Astrocyte (in vitro differentiated cells and primary cell): ENCODE measurements around the gene SIGLEC15. TPM values are rescaled to one million over a fixed set of nuclear protein-coding genes. Genes with fewer than 3 reads are reported as not detected.

Experiments used
- DNase-seq: peaks from one replicate; pipeline ENCODE4 v3.0.0-alpha.2; 2010; ENCODE audit warnings: low read depth
- FAIRE-seq: peaks from 2 replicates; lab custom pipeline; 2011; peaks lifted over from hg19 to GRCh38; lab: Jason Lieb, UNC
- H2AFZ ChIP-seq: 2 replicates; pipeline ENCODE4 v1.6.0; 2012; ENCODE audit warnings: low read depth, low read length, inconsistent platforms
- H3K27ac ChIP-seq: 2 replicates; pipeline ENCODE4 v1.5.1; 2011; ENCODE audit warnings: low read depth, low read length, inconsistent platforms
- H3K27me3 ChIP-seq: 2 replicates; pipeline ENCODE4 v1.6.0; 2011; ENCODE audit warnings: low read length, inconsistent platforms; ENCODE audit not compliant: insufficient read depth
- H3K36me3 ChIP-seq: 2 replicates; pipeline ENCODE4 v1.5.1; 2011; ENCODE audit warnings: low read length, inconsistent platforms; ENCODE audit not compliant: insufficient read depth
- H3K4me1 ChIP-seq: 2 replicates; pipeline ENCODE4 v1.5.1; 2011; ENCODE audit warnings: low read length, inconsistent platforms; ENCODE audit not compliant: insufficient read depth
- H3K4me2 ChIP-seq: 2 replicates; pipeline ENCODE4 v1.6.0; 2012; ENCODE audit warnings: low read length, inconsistent platforms
- H3K4me3 ChIP-seq: 2 replicates; pipeline ENCODE4 v1.5.1; 2011; ENCODE audit warnings: low read depth, mild to moderate bottlenecking, low read length, inconsistent platforms; ENCODE audit not compliant: insufficient read depth
- H3K79me2 ChIP-seq: 2 replicates; pipeline ENCODE4 v1.6.0; 2012; ENCODE audit warnings: mild to moderate bottlenecking, low read length, inconsistent platforms; ENCODE audit not compliant: insufficient read depth
- H3K9ac ChIP-seq: 2 replicates; pipeline ENCODE4 v1.6.0; 2012; ENCODE audit warnings: mild to moderate bottlenecking, low read length, inconsistent platforms
- H3K9me3 ChIP-seq: 2 replicates; pipeline ENCODE4 v1.5.1; 2012; ENCODE audit warnings: low read depth, mild to moderate bottlenecking, low read length, inconsistent platforms; ENCODE audit not compliant: insufficient read depth
- H4K20me1 ChIP-seq: 2 replicates; pipeline ENCODE4 v1.6.0; 2012; ENCODE audit warnings: low read length, inconsistent platforms; ENCODE audit not compliant: insufficient read depth
- H3K27ac Mint-ChIP-seq: one replicate; pipeline ENCODE4 v1.8.0; 2021; ENCODE audit warnings: mild to moderate bottlenecking, mixed read lengths; ENCODE audit not compliant: unreplicated experiment
- H3K27me3 Mint-ChIP-seq: one replicate; pipeline ENCODE4 v1.8.0; 2021; ENCODE audit warnings: low read depth, mixed read lengths; ENCODE audit not compliant: unreplicated experiment
- H3K36me3 Mint-ChIP-seq: one replicate; pipeline ENCODE4 v1.8.0; 2021; ENCODE audit warnings: low read depth, mixed read lengths; ENCODE audit not compliant: unreplicated experiment
- H3K4me1 Mint-ChIP-seq: one replicate; pipeline ENCODE4 v1.8.0; 2021; ENCODE audit warnings: low read depth, mixed read lengths; ENCODE audit not compliant: unreplicated experiment
- H3K4me3 Mint-ChIP-seq: one replicate; pipeline ENCODE4 v1.8.0; 2021; ENCODE audit warnings: mild to moderate bottlenecking, moderate library complexity, mixed read lengths; ENCODE audit not compliant: unreplicated experiment
- H3K9me3 Mint-ChIP-seq: one replicate; pipeline ENCODE4 v1.8.0; 2021; ENCODE audit warnings: mild to moderate bottlenecking, mixed read lengths; ENCODE audit not compliant: unreplicated experiment
- EZH2 ChIP-seq: IDR thresholded peaks from 2 replicates; pipeline ENCODE4 v1.6.1; 2012; ENCODE audit warnings: mild to moderate bottlenecking, low read length, inconsistent platforms; ENCODE audit not compliant: insufficient read depth
- total RNA-seq: library from RNA; stranded (reverse); gene quantifications from 2 replicates; pipeline ENCODE4 v1.2.1, GENCODE V29; 2021
- TF ChIP-seq, protein P1 (sequence below): IDR thresholded peaks from 2 replicates; pipeline ENCODE4 v1.5.1; 2011; ENCODE audit warnings: low read depth, mild to moderate bottlenecking, inconsistent platforms, low read length, moderate library complexity; ENCODE audit not compliant: insufficient read depth

SIGLEC15 gene
- total RNA-seq, 1 donor from 2014 or later: 0.27 TPM

DNA sequence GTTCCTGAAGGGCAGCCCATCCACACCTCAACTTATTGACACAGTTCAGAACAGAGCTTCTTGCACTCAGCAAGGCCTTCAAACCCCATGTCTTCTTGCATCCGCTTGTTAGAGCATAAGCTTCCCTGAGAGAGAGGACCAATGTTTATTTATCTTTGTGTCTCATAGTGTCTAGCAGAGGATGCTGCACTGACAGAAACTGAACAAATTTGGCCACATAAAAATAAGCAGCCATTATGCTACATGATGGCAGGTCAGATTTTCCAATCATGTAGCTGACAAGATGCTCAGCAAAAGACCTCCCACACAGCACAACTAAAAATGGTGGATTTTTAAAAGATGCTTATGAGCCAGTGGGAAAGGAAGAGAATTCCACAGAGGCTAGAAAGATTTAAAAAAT lies 38.1 kb upstream of the SIGLEC15 start:
- Histone ChIP-seq H4K20me1 (no peaks in the 10 kb centered on the region), H3K27ac (no peak overlapping the region), H3K4me3 (no peak overlapping the region), H2AFZ (no peak overlapping the region), H3K4me2 (no peak overlapping the region), H3K36me3 (no peaks in the 10 kb centered on the region), H3K27me3 (no peaks in the 10 kb centered on the region), H3K9ac (no peak overlapping the region), H3K4me1 (peaks cover 14% of the 10 kb centered on the region), H3K79me2 (no peaks in the 10 kb centered on the region), H3K9me3 (no peaks in the 10 kb centered on the region)
- no peak overlapping the region for H3K27ac Mint-ChIP-seq
- no peak overlapping the region for H3K4me3 Mint-ChIP-seq
- FAIRE-seq (no peak), DNase-seq (no peak)
- no peaks in the 10 kb centered on the region for H3K27me3 Mint-ChIP-seq
- no peak for TF ChIP-seq EZH2
- TF ChIP-seq, protein P1, sequence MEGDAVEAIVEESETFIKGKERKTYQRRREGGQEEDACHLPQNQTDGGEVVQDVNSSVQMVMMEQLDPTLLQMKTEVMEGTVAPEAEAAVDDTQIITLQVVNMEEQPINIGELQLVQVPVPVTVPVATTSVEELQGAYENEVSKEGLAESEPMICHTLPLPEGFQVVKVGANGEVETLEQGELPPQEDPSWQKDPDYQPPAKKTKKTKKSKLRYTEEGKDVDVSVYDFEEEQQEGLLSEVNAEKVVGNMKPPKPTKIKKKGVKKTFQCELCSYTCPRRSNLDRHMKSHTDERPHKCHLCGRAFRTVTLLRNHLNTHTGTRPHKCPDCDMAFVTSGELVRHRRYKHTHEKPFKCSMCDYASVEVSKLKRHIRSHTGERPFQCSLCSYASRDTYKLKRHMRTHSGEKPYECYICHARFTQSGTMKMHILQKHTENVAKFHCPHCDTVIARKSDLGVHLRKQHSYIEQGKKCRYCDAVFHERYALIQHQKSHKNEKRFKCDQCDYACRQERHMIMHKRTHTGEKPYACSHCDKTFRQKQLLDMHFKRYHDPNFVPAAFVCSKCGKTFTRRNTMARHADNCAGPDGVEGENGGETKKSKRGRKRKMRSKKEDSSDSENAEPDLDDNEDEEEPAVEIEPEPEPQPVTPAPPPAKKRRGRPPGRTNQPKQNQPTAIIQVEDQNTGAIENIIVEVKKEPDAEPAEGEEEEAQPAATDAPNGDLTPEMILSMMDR: no peak
- peaks cover 18% of the 10 kb centered on the region for H3K4me1 Mint-ChIP-seq
- H3K36me3 Mint-ChIP-seq: no peaks in the 10 kb centered on the region
- H3K9me3 Mint-ChIP-seq: peaks cover 3% of the 10 kb centered on the region

DNA sequence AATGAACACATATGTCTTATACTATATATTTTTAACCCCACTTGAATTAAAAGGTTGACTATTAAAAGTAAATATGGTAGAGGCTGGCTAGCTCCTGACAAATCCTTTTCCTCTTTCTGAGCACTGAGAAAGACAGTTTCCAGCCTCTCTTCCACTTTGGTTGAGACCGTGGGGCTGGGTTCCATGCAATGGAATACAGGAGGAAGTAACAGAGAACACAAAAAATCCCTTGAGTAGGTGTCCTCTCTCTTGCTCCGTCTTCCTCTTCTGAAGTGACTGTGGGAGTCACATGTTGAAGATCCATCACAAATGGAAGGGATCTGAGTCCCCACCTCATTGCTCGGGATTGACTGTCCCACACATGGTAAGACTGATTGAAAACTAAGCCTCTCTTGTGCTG lies 36.6 kb upstream of the SIGLEC15 start:
- Mint-ChIP-seq H3K27ac (no peak overlapping the region), H3K27me3 (no peaks in the 10 kb centered on the region), H3K36me3 (no peaks in the 10 kb centered on the region), H3K4me1 (peaks cover 13% of the 10 kb centered on the region), H3K4me3 (no peak overlapping the region), H3K9me3 (peaks cover 3% of the 10 kb centered on the region)
- H4K20me1 ChIP-seq: no peaks in the 10 kb centered on the region
- H3K9me3 ChIP-seq: no peaks in the 10 kb centered on the region
- H3K36me3 ChIP-seq: no peaks in the 10 kb centered on the region
- DNase-seq (no peak), FAIRE-seq (no peak)
- H3K4me1 ChIP-seq: peaks cover 13% of the 10 kb centered on the region
- no peak overlapping the region for H3K4me3 ChIP-seq
- H3K27me3 ChIP-seq: no peaks in the 10 kb centered on the region
- no peak overlapping the region for H3K27ac ChIP-seq
- no peak overlapping the region for H3K4me2 ChIP-seq
- H2AFZ ChIP-seq: no peak overlapping the region
- TF ChIP-seq, protein P1: no peak
- TF ChIP-seq EZH2: no peak
- no peak overlapping the region for H3K9ac ChIP-seq
- H3K79me2 ChIP-seq: no peaks in the 10 kb centered on the region

DNA sequence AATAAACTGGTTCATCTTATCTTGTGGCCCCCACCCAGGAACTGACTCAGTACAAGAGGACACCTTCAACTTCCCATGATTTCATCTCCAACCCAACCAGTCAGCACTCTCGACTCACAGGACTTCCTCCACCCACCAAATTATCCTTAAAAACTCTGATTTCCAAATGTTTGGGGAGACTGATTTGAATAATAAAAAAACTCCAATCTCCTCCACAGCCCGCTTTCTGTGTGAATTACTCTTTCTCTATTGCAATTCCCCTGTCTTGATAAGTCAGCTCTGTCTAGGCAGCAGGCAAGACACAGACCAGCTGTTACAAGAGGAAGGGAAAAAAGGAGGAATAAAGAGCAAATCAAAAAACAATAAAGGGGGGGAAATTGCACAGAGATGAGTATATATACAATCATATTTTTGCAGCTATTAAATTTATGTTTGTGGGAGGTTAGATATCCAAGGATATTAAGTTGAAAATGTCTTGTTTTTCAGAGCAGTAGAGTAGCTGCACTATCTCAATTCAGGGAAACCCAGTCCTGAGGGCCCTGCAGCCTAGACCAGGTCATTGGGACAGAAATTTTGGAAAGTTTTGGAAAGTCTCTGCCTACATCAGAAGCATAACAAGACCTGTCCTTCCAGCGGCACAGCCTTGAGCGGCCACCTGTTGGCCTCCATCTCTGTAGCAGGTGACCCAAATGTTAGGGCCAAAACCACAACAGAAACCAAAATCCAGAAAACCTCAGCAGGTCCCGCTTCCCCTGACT lies 32.8 kb upstream of the SIGLEC15 start:
- peak overlapping the region; percentile 72 for H3K27ac ChIP-seq
- DNase-seq (no peak), FAIRE-seq (no peak)
- H4K20me1 ChIP-seq: no peaks in the 10 kb centered on the region
- H3K4me3 ChIP-seq: no peak overlapping the region
- no peaks in the 10 kb centered on the region for H3K36me3 ChIP-seq
- no peaks in the 10 kb centered on the region for H3K9me3 ChIP-seq
- TF ChIP-seq, protein P1: no peak
- TF ChIP-seq EZH2: no peak
- no peak overlapping the region for H3K9ac ChIP-seq
- H3K4me2 ChIP-seq: peak overlapping the region; percentile 53
- Mint-ChIP-seq H3K9me3 (peaks cover 3% of the 10 kb centered on the region), H3K4me3 (no peak overlapping the region), H3K27ac (peak overlapping the region; percentile 82), H3K36me3 (no peaks in the 10 kb centered on the region), H3K27me3 (no peaks in the 10 kb centered on the region), H3K4me1 (peaks cover 8% of the 10 kb centered on the region)
- H3K4me1 ChIP-seq: peaks cover 12% of the 10 kb centered on the region
- no peaks in the 10 kb centered on the region for H3K79me2 ChIP-seq
- no peak overlapping the region for H2AFZ ChIP-seq
- no peaks in the 10 kb centered on the region for H3K27me3 ChIP-seq
